Mesenchymal stem cell (in vitro differentiated cells and primary cell): ENCODE measurements around the gene NEK4.

Experiments used
- DNase-seq: peaks from one replicate; pipeline ENCODE4 v3.0.0-alpha.2; 2013
- H2AFZ ChIP-seq: one replicate; pipeline ENCODE4 v1.6.1; 2013; ENCODE audit warnings: low read depth, mild to moderate bottlenecking, control low read depth, inconsistent platforms, low read length, moderate library complexity
- H2AK5ac ChIP-seq: 2 replicates; pipeline ENCODE4 v1.6.1; 2013; ENCODE audit warnings: low read length, moderate library complexity, mild to moderate bottlenecking, inconsistent platforms; ENCODE audit not compliant: severe bottlenecking
- H2BK120ac ChIP-seq: one replicate; pipeline ENCODE4 v1.6.1; 2013; ENCODE audit warnings: low read depth, mild to moderate bottlenecking, inconsistent platforms, low read length, moderate library complexity
- H2BK12ac ChIP-seq, 2 experiments: one replicate each; pipeline ENCODE4 v1.6.1; 2013; ENCODE audit warnings: inconsistent platforms in 2 of 2, low read length in 2 of 2, mild to moderate bottlenecking in 2 of 2, moderate library complexity in 2 of 2, control low read depth in 1 of 2
- H2BK15ac ChIP-seq: one replicate; pipeline ENCODE4 v1.6.1; 2013; ENCODE audit warnings: mild to moderate bottlenecking, low read depth, inconsistent platforms; ENCODE audit not compliant: poor library complexity, severe bottlenecking
- H2BK5ac ChIP-seq: 2 replicates; pipeline ENCODE4 v1.6.1; 2013; ENCODE audit warnings: low read depth, mild to moderate bottlenecking, low read length, control low read depth, inconsistent platforms; ENCODE audit not compliant: poor library complexity, severe bottlenecking
- H3K14ac ChIP-seq, 2 experiments: one replicate each; pipeline ENCODE4 v1.6.1; 2013; ENCODE audit warnings: inconsistent platforms in 2 of 2, low read length in 2 of 2, control low read depth in 1 of 2, mild to moderate bottlenecking in 1 of 2, moderate library complexity in 1 of 2
- H3K18ac ChIP-seq, 2 experiments: one replicate each; pipeline ENCODE4 v1.6.1; 2013; ENCODE audit warnings: inconsistent platforms in 2 of 2, low read length in 2 of 2, control low read depth in 1 of 2, low read depth in 1 of 2, mild to moderate bottlenecking in 1 of 2
- H3K23ac ChIP-seq, 2 experiments: one replicate each; pipeline ENCODE4 v1.6.1; 2013; ENCODE audit warnings: inconsistent platforms in 2 of 2, low read length in 2 of 2, mild to moderate bottlenecking in 2 of 2, moderate library complexity in 2 of 2, control low read depth in 1 of 2
- H3K27ac ChIP-seq: 2 replicates; pipeline ENCODE4 v1.5.1; 2013; ENCODE audit warnings: mild to moderate bottlenecking, moderate library complexity, low read length, control low read depth, inconsistent platforms; ENCODE audit not compliant: poor library complexity, severe bottlenecking
- H3K27me3 ChIP-seq, 2 experiments: 2 replicates each; pipeline versions ENCODE4 v1.6.1 to v1.7.0; 2013; ENCODE audit warnings: low read length in 2 of 2, mild to moderate bottlenecking in 2 of 2, moderate library complexity in 2 of 2, control low read depth in 1 of 2, inconsistent platforms in 1 of 2; ENCODE audit not compliant: control insufficient read depth in 1 of 2, insufficient read depth in 1 of 2
- H3K36me3 ChIP-seq, 2 experiments: 2 replicates each; pipeline versions ENCODE4 v1.6.1 to v1.7.0; 2013; ENCODE audit warnings: low read length in 2 of 2, control low read depth in 1 of 2, inconsistent platforms in 1 of 2, low read depth in 1 of 2, mild to moderate bottlenecking in 1 of 2; ENCODE audit not compliant: insufficient read depth in 2 of 2, control insufficient read depth in 1 of 2
- H3K4ac ChIP-seq, 2 experiments: one replicate each; pipeline ENCODE4 v1.6.1; 2013; ENCODE audit warnings: inconsistent platforms in 2 of 2, low read length in 2 of 2, mild to moderate bottlenecking in 2 of 2, moderate library complexity in 2 of 2, control low read depth in 1 of 2, low read depth in 1 of 2
- H3K4me1 ChIP-seq: 2 replicates; pipeline ENCODE4 v1.6.1; 2013; ENCODE audit warnings: low read depth, low read length, control low read depth; ENCODE audit not compliant: control insufficient read depth, insufficient read depth
- H3K4me2 ChIP-seq: 2 replicates; pipeline ENCODE4 v1.6.1; 2013; ENCODE audit warnings: low read length, mild to moderate bottlenecking, inconsistent platforms; ENCODE audit not compliant: poor library complexity, severe bottlenecking
- H3K4me3 ChIP-seq, 2 experiments: 2 replicates each; pipeline versions ENCODE4 v1.5.1 to v1.7.0; 2013; ENCODE audit warnings: low read length in 2 of 2, mild to moderate bottlenecking in 2 of 2, control low read depth in 1 of 2, low read depth in 1 of 2; ENCODE audit not compliant: insufficient read depth in 1 of 2
- H3K79me1 ChIP-seq: replicated peaks from 2 replicates; pipeline ENCODE4 v1.6.1; 2013; ENCODE audit warnings: mild to moderate bottlenecking, control low read depth, low read length, inconsistent platforms; ENCODE audit not compliant: poor library complexity, severe bottlenecking
- H3K9ac ChIP-seq: 2 replicates; pipeline ENCODE4 v1.7.0; 2013; ENCODE audit warnings: mild to moderate bottlenecking, low read length, moderate library complexity
- H3K9me3 ChIP-seq: 2 replicates; pipeline ENCODE4 v1.7.0; 2013; ENCODE audit warnings: mild to moderate bottlenecking, low read length; ENCODE audit not compliant: control insufficient read depth
- H4K8ac ChIP-seq: one replicate; pipeline ENCODE4 v1.6.1; 2013; ENCODE audit warnings: inconsistent platforms, mild to moderate bottlenecking, low read length, moderate library complexity
- H4K91ac ChIP-seq: one replicate; pipeline ENCODE4 v1.6.1; 2013; ENCODE audit warnings: mild to moderate bottlenecking, low read length, inconsistent platforms
- WGBS: methylation state at CpG from one replicate; pipeline ENCODE4 v1.1.7; 2013; ENCODE audit warnings: mixed read lengths; 5-methylcytosine and 5-hydroxymethylcytosine counted together

NEK4 gene

GRCh38 chr3:52704611-52705437 is 65.9 kb downstream of the NEK4 start:
- H3K9ac ChIP-seq, result peak overlapping the region; percentile 97
- peak overlapping the region; percentile 99 for H4K8ac ChIP-seq
- H3K23ac ChIP-seq, result no peak overlapping the region
- H2BK120ac ChIP-seq, result peak overlapping the region; percentile 92
- peak overlapping the region; percentile 80 for H3K27ac ChIP-seq
- peak overlapping the region; percentile 99 for H2AFZ ChIP-seq
- H3K9me3 ChIP-seq, result no peaks in the 10 kb centered on the region
- H2BK12ac ChIP-seq, result peak overlapping the region in 1 of 2 experiments; percentile 38
- H3K4me1 ChIP-seq, result peaks cover 9% of the 10 kb centered on the region
- peak overlapping the region; percentile 2 to 76 for H3K14ac ChIP-seq
- H2AK5ac ChIP-seq, result peak overlapping the region; percentile 68
- peak overlapping the region; percentile 82 to 95 for H3K4me3 ChIP-seq
- peak; percentile 74 for DNase-seq
- 5% methylated on average over 22 of the region's 22 CpGs for WGBS
- peak overlapping the region; percentile 96 for H2BK5ac ChIP-seq
- peaks cover 6% of the 10 kb centered on the region for H3K79me1 ChIP-seq
- H4K91ac ChIP-seq, result peak overlapping the region; percentile 99
- H2BK15ac ChIP-seq, result peak overlapping the region; percentile 97
- H3K4ac ChIP-seq, result peak overlapping the region; percentile 81 to 92
- peaks cover 0 to 34% of the 10 kb centered on the region in 2 experiments for H3K36me3 ChIP-seq
- H3K18ac ChIP-seq, result peak overlapping the region; percentile 96 to 98
- peak overlapping the region; percentile 66 for H3K4me2 ChIP-seq
- no peaks in the 10 kb centered on the region for H3K27me3 ChIP-seq

GRCh38 chr3:52703341-52703740 is 67.4 kb downstream of the NEK4 start:
- Histone ChIP-seq H3K4ac (peak overlapping the region in 1 of 2 experiments; percentile 38), H3K4me1 (peaks cover 9% of the 10 kb centered on the region)

GRCh38 chr3:52697632-52697965 is 73.1 kb downstream of the NEK4 start:
- H3K18ac ChIP-seq, result no peak overlapping the region
- H2BK12ac ChIP-seq, result no peak overlapping the region
- H4K8ac ChIP-seq, result peak overlapping the region; percentile 2
- H2BK15ac ChIP-seq, result no peak overlapping the region
- H3K4me2 ChIP-seq, result no peak overlapping the region
- H3K9me3 ChIP-seq, result no peaks in the 10 kb centered on the region
- H3K4me1 ChIP-seq, result peaks cover 3% of the 10 kb centered on the region
- no peak overlapping the region for H4K91ac ChIP-seq
- H2BK5ac ChIP-seq, result no peak overlapping the region
- H3K4ac ChIP-seq, result no peak overlapping the region
- H3K79me1 ChIP-seq, result peaks cover 12% of the 10 kb centered on the region
- 98% methylated on average over 2 of the region's 4 CpGs for WGBS
- H3K27me3 ChIP-seq, result no peaks in the 10 kb centered on the region
- H3K36me3 ChIP-seq, result peaks cover 9 to 78% of the 10 kb centered on the region in 2 experiments
- DNase-seq, result no peak
- H3K27ac ChIP-seq, result peak overlapping the region; percentile 10
- H3K23ac ChIP-seq, result no peak overlapping the region
- no peak overlapping the region for H2AFZ ChIP-seq
- no peak overlapping the region for H3K14ac ChIP-seq
- no peak overlapping the region for H2AK5ac ChIP-seq
- peak overlapping the region; percentile 47 for H3K9ac ChIP-seq
- no peak overlapping the region for H3K4me3 ChIP-seq
- no peak overlapping the region for H2BK120ac ChIP-seq

More at GRCh38 chr3:52703341-52703740, 67.4 kb downstream of the NEK4 start:
- H3K9me3 ChIP-seq, result no peaks in the 10 kb centered on the region
- peak overlapping the region in 1 of 2 experiments; percentile 95 for H3K4me3 ChIP-seq
- peak overlapping the region; percentile 97 for H3K9ac ChIP-seq
- DNase-seq, result no peak
- H2BK12ac ChIP-seq, result no peak overlapping the region
- H2BK120ac ChIP-seq, result no peak overlapping the region
- H4K91ac ChIP-seq, result no peak overlapping the region
- no peak overlapping the region for H3K27ac ChIP-seq
- no peaks in the 10 kb centered on the region for H3K27me3 ChIP-seq
- 90% methylated on average over 2 of the region's 7 CpGs for WGBS
- no peak overlapping the region for H2AK5ac ChIP-seq
- no peak overlapping the region for H3K18ac ChIP-seq
- H4K8ac ChIP-seq, result no peak overlapping the region
- H3K4me2 ChIP-seq, result no peak overlapping the region
- H2AFZ ChIP-seq, result no peak overlapping the region
- peaks cover 0 to 30% of the 10 kb centered on the region in 2 experiments for H3K36me3 ChIP-seq
- H3K23ac ChIP-seq, result no peak overlapping the region
- H2BK5ac ChIP-seq, result no peak overlapping the region
- H3K79me1 ChIP-seq, result peaks cover 5% of the 10 kb centered on the region
- no peak overlapping the region for H3K14ac ChIP-seq
- H2BK15ac ChIP-seq, result no peak overlapping the region

- Histone ChIP-seq H3K36me3 (peaks cover 14 to 81% of the 10 kb centered on the region in 2 experiments), H3K9me3 (no peaks in the 10 kb centered on the region), H2AK5ac (no peak overlapping the region), H3K9ac (peak overlapping the region; percentile 47), H3K4me2 (no peak overlapping the region), H3K23ac (no peak overlapping the region), H3K27me3 (no peaks in the 10 kb centered on the region), H2BK120ac (no peak overlapping the region), H2AFZ (no peak overlapping the region), H3K14ac (no peak overlapping the region), H3K4ac (no peak overlapping the region), H4K8ac (no peak overlapping the region), H2BK12ac (no peak overlapping the region), H2BK15ac (no peak overlapping the region), H3K27ac (peak overlapping the region; percentile 21), H4K91ac (no peak overlapping the region), H3K18ac (no peak overlapping the region), H3K4me3 (no peak overlapping the region), H3K4me1 (no peaks in the 10 kb centered on the region), H2BK5ac (no peak overlapping the region), H3K79me1 (peaks cover 12% of the 10 kb centered on the region)
- no peak for DNase-seq
- no CpG with 5 or more reads among the region's 2 CpGs for WGBS
These were observed 73.7 kb downstream of the NEK4 start for GRCh38 chr3:52696830-52697631.
